Dendritic cell treated with granulocyte-macrophage colony-stimulating factor and Interleukin-4, amounts not matched to agents 40 ng/mL and 50 ng/mL, for 4 days (primary cell): ENCODE results near the gene ARRDC5.
A peak's percentile ranks its signal among the peaks of the same experiment; 100 is the strongest.

Source experiments
- H3K27ac Mint-ChIP-seq: one replicate; pipeline ENCODE4 v1.8.0; 2022; ENCODE audit warnings: mild to moderate bottlenecking, mixed read lengths
- H3K27me3 Mint-ChIP-seq: one replicate; pipeline ENCODE4 v1.8.0; 2022; ENCODE audit warnings: mild to moderate bottlenecking, mixed read lengths
- H3K36me3 Mint-ChIP-seq: one replicate; pipeline ENCODE4 v1.8.0; 2022; ENCODE audit warnings: low read depth, mixed read lengths
- H3K4me1 Mint-ChIP-seq: one replicate; pipeline ENCODE4 v1.8.0; 2022; ENCODE audit warnings: low read depth, mixed read lengths
- H3K4me3 Mint-ChIP-seq: one replicate; pipeline ENCODE4 v1.8.0; 2022; ENCODE audit warnings: mild to moderate bottlenecking, moderate library complexity, mixed read lengths
- H3K9me3 Mint-ChIP-seq: one replicate; pipeline ENCODE4 v1.8.0; 2022; ENCODE audit warnings: mixed read lengths
- intact Hi-C: fragments of 100-400 bp; cut with micrococcal nuclease; formaldehyde crosslinking; loops from one replicate; pipeline ENCODE4 v1.15.0; 2022

ARRDC5 gene

DNA sequence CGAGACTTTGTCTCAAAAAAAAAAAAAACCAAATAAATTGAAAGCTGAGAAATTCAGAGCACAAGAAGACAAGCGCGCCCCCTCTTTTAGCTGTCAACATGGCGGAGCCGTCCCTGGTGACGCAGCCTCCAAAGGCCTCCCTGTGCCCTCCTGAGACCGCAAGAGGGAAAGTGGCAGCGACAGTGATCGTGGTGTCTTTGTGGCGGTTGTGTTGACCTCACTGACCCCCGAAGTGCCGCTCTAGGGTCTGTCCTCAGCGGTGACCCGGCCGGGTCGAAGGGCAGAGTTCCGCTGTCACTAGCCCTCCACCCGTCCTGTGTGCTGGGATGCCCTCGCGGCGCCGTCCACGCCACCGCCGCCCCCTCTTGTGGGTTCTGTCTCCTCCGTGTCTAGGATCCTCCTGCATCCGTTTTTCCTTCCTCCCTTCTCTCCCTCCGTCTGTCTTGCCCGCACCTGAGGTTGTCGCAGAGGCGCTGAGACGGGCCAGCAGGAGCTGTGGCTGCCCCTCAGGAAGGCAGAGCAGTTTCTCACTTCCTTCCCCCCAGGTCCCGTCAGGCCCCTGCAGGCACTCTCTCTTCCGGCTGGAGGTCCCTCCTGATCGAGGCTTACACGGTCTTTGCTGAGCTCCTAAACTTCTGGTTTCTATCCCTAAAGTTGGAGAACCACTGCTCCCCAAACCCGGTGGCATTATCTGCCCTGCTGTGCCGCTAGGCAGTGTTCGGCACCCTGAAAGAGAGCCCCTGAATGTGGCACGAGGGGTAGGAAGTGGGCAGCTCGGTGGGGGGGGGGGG lies 13.8 kb upstream of the ARRDC5 start:
- no peaks in the 10 kb centered on the region for H3K9me3 Mint-ChIP-seq
- intact Hi-C loops = no loop called here
- peaks cover 28% of the 10 kb centered on the region for H3K36me3 Mint-ChIP-seq
- H3K4me3 Mint-ChIP-seq = peak overlapping the region; percentile 96
- H3K4me1 Mint-ChIP-seq = peaks cover 52% of the 10 kb centered on the region
- peak overlapping the region; percentile 95 for H3K27ac Mint-ChIP-seq
- no peaks in the 10 kb centered on the region for H3K27me3 Mint-ChIP-seq

DNA sequence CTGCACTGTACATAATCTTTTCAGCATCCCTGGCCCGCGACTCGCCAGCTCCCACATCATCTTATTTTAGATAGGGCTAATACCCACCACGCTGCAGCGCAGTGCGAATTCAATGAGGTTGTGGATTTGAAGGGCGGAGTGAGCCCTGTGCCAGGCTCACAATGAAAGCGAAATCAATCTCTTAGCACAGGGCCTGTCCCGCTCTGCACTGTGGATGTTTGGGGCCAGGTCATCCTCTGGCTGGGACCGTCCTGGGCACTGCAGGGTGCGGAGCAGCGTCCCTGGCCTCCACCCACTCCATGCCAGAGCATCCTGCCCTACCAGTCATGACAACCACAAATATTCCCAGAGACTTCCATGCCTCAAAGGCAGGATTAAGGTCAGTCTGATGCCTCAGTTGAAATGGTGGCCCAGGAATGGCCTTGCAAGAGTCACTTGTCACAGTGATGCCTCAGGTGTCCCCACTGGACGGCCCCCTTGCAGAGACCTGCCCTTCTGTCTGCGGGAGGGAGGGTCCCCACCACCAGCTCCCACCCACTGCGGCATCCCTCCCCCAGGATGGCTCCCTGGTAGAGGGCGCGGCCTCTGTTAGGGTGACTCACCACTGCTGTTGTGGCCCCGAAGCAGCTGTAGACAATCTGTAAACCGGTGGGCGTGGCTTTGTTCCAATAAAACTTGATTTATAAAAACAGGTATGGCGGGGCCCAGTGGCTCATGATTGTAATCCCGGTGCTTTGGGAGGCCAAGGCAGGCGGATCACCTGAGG lies 12.2 kb upstream of the ARRDC5 start:
- intact Hi-C loops = loop anchor here (5.0 kb wide), 3 partner anchors 52 to 183 kb away; partner anchors contain the start of gene KDM4B
- H3K4me3 Mint-ChIP-seq = peak overlapping the region; percentile 96
- H3K27ac Mint-ChIP-seq = peak overlapping the region; percentile 95
- H3K36me3 Mint-ChIP-seq = peaks cover 28% of the 10 kb centered on the region
- no peaks in the 10 kb centered on the region for H3K9me3 Mint-ChIP-seq
- no peaks in the 10 kb centered on the region for H3K27me3 Mint-ChIP-seq
- peaks cover 64% of the 10 kb centered on the region for H3K4me1 Mint-ChIP-seq

DNA sequence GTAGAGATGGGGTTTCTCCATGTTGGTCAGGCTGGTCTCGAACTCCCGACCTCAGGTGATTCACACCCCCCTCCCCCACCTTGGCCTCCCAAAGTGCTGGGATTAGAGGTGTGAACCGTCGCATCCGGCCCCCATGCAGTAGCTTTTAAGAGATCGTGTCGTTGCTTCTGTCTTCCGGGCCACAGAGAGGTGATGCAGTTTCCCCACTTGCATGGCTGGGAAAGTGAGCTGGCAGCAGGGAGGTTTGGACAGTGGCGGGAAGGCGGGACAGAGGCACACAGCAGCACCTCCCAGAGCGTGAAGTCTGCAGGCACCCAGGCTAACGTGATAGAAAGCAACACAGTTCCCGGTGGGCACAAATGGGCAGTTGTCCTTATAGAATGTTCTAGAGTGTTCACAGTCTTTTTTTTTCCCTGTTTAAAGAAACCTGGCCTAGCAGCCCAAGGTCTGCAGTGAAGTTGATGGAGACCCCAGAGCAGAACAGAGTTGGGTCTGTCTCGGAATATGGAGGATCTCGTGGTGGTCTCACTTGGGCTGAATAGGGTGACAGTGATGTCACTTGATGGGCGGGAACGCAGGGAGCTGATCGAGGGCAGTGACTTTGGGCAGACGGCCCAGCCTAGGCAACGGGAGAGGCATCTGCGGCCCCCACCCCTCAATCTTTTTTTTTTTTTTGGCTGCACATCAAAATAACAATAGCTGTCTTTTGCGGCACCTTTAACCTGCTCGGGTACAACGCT lies 11.5 kb upstream of the ARRDC5 start:
- Mint-ChIP-seq H3K27me3 (no peaks in the 10 kb centered on the region), H3K36me3 (peaks cover 28% of the 10 kb centered on the region), H3K4me1 (peaks cover 64% of the 10 kb centered on the region), H3K27ac (peak overlapping the region; percentile 95), H3K9me3 (no peaks in the 10 kb centered on the region), H3K4me3 (peak overlapping the region; percentile 96)
- intact Hi-C loops = loop anchor here (5.0 kb wide), 3 partner anchors 53 to 182 kb away; partner anchors contain the start of gene KDM4B

DNA sequence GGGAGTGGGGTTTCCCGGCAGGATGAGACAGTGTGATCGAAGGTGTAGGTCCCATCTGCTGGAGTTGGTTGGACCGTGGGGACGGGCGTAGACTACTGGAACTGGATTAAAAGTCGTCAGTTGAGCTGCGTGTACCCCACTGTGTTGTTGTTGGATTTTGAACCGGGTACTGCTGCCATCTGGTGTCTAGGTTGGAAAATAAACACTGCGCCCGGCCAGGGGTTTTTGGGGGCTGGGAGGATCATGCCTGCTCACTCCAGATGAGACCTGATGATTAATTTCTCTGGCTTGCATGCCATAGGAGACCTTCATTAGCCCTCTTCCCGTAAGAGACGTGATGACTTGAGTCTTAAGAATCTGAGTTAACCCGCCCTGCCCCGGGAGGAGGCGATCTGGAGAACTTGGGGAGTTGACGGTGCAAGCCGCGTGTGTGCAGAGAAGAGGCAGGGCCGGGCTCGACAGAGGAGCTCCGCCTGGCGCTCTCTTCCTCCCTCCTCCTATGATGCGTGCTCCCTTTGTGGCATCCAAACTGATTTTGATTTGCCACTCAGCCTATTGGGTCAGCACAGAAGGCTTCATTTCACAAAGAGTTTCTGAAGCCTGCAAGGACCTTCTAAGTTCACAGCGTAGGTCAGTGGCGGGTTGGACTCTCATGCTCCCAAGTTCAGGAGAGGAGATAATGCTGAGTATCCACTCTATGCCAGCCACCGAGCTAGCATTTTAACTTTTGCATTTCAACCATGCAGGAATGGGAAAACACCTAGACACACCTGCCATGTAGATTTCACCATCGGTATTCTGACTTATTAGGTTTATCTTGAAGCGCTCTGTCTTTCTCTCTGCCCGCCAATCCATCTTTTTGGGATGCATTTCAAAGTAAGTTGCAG lies 9.3 kb upstream of the ARRDC5 start:
- Mint-ChIP-seq H3K9me3 (no peaks in the 10 kb centered on the region), H3K4me1 (peaks cover 76% of the 10 kb centered on the region), H3K27ac (peak overlapping the region; percentile 73), H3K27me3 (no peaks in the 10 kb centered on the region), H3K4me3 (peak overlapping the region; percentile 73), H3K36me3 (peaks cover 30% of the 10 kb centered on the region)
- intact Hi-C loops = loop anchor here (1.0 to 5.0 kb wide), 5 partner anchors 40 to 180 kb away; partner anchors contain the start of gene KDM4B

DNA sequence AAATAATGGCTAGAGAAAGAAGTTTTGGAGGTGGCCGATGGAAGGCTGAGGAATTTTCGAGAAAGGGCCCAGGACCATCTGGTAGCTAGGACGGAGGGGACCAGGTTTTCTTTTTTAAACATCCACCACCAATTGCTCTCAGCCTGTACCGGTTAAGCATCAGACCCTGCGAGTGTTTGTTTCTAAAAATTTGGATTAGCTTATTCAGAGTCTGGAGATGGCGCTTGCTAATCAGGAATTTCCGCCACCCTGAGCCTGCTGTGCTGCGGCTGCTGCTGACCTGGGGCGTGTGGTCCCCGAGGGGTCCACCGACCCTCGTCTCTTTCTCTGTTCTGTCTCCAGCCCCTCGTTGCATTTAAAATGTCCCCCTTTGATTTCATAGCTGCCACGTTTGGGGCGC lies 8.6 kb upstream of the ARRDC5 start:
- Mint-ChIP-seq H3K9me3 (no peaks in the 10 kb centered on the region), H3K4me3 (peak overlapping the region; percentile 73), H3K4me1 (peaks cover 71% of the 10 kb centered on the region), H3K27ac (peak overlapping the region; percentile 73), H3K36me3 (peaks cover 31% of the 10 kb centered on the region), H3K27me3 (no peaks in the 10 kb centered on the region)
- intact Hi-C loops = loop anchor here (1.0 to 5.0 kb wide), 5 partner anchors 39 to 179 kb away; partner anchors contain the start of gene KDM4B

DNA sequence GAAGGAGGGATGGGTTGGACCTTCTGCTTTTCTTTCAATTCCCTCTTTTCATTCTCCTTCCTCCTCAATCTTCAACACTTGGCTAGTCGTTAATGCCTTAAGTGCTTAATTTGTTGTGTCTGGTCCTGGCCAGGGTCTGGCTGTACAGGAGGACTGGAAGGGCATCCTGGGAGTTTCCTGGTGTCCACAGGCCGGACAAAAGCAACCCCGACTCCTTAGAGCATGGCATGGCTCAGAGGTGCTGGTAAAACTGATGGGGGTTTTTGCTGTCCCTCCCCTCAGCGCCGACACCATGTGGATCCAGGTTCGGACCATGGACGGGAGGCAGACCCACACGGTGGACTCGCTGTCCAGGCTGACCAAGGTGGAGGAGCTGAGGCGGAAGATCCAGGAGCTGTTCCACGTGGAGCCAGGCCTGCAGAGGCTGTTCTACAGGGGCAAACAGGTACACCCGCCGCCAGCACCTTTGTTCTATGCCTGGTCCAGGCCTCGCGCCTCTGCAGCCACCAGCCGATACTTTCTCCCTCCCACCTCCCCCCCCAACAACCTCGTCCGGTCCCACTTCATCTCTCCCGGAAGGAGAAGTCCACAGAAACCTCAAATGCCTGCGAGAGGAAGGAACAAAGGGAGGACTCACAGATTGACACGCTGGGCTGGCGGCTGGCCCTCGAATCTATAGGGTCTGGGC lies 8.0 kb upstream of the ARRDC5 start:
- Mint-ChIP-seq H3K27me3 (no peaks in the 10 kb centered on the region), H3K4me1 (peaks cover 67% of the 10 kb centered on the region), H3K36me3 (peaks cover 34% of the 10 kb centered on the region), H3K4me3 (peak overlapping the region; percentile 73), H3K27ac (peak overlapping the region; percentile 73), H3K9me3 (no peaks in the 10 kb centered on the region)
- intact Hi-C loops = loop anchor here (1.0 to 5.0 kb wide), 5 partner anchors 38 to 178 kb away; partner anchors contain the start of gene KDM4B

DNA sequence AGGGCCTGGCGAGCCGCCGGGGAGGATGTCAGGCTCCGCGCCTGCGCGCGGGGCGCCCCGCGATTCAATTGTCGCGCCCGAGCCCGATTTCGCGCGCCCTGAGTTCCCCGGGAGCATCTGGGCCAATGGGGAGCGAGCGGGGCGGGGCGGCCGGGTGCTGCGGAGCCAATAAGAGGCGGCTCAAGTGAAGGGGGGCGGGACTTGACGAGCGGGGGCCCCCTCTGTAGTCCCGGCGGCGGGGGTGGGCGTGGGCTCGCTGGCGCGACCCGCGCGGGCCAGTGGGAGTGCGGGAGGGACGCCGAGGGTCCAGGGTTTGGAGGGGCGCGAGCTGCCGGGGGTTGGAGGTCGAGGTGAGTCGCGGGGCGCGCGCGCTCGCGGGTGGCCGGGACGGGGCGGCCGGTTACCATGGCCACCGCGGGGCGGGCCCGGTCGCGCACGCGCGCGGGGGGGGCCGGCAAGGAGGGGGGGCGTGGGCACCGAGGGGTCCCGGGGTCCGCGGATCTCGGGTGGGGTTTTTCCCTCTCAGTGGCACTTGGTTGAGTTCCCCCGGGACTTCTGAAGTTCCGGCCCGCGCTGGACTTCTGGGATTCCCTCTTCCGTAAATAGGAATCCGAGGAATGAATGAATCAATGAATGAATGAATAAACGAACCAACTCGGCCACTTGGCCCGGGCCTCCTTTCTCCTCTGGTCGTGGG lies 7.3 kb upstream of the ARRDC5 start:
- peak overlapping the region; percentile 73 for H3K4me3 Mint-ChIP-seq
- no peaks in the 10 kb centered on the region for H3K27me3 Mint-ChIP-seq
- H3K36me3 Mint-ChIP-seq = peaks cover 34% of the 10 kb centered on the region
- H3K9me3 Mint-ChIP-seq = no peaks in the 10 kb centered on the region
- H3K27ac Mint-ChIP-seq = peak overlapping the region; percentile 73
- peaks cover 60% of the 10 kb centered on the region for H3K4me1 Mint-ChIP-seq
- intact Hi-C loops = loop anchor here (2.0 to 5.0 kb wide), 4 partner anchors 57 to 178 kb away; partner anchors contain the start of gene KDM4B

DNA sequence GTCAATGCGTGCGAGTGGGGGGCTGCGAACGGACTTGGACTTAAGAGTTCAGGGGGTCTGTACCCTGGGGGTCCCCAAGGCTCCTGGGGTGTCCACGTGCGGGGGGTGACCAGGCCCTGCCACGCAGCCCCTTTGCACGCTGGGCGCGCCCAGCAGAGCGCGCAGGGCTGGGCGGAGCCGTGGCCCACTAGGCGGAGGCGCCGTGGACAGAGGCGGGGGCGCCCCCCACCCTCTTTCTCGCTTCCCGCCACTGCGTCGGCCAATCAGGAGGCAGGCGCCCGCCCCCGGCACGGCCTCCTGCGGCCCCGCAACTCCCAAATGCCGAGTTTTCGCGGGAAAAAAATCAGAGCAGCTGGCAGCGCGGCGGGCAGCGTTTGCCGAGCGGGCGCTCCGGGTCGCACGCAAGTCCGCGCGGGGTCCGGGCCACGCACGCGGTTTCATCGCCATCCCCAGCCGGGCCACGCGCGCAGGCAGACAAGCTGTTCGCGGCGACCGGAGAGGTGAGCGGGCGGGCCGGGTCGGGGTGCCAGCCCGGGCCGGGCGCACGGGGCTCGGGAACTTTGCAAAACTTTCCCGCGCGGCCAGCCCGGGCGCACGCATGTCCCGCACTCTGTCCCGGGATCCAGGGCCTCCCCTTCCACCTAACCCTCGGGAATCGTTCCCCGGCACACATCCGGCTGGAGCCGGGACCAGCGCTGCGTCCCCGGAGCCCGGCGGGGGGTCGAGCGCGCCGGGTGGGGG lies 6.6 kb upstream of the ARRDC5 start, which contains the start of gene UHRF1:
UHRF1 (plus strand) TSS at position 346 of the 741 bp plus-strand sequence. CDS start 1,385 bp downstream, outside the sequence.
- intact Hi-C loops = no loop called here
- Mint-ChIP-seq H3K9me3 (no peaks in the 10 kb centered on the region), H3K27me3 (no peaks in the 10 kb centered on the region), H3K4me3 (peak within 1 kb of the TSS; percentile 73), H3K4me1 (peaks cover 53% of the 10 kb centered on the region), H3K36me3 (peaks cover 31% of the 10 kb centered on the region), H3K27ac (peak within 1 kb of the TSS; percentile 73)

DNA sequence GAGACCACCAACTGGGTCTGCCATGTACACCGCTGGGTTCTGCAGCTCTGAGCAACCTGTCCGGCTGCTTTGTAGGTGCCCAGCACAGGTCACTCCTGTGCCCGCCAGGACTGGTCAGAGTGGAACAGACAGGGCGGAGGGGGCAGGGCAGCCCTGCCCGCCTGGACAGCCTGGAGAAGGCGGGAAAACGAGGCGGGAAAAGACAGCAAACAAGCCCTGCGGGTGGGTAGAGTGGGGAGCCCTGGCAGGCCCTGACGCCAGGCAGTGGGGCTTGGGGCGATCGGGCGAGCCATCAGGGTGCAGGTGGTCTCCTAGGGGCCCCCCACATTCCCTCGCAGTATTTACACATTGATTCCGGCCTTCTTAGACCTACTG lies 6.1 kb upstream of the ARRDC5 start:
- H3K27ac Mint-ChIP-seq = no peak overlapping the region
- peak overlapping the region; percentile 73 for H3K4me3 Mint-ChIP-seq
- peaks cover 25% of the 10 kb centered on the region for H3K36me3 Mint-ChIP-seq
- intact Hi-C loops = no loop called here
- H3K9me3 Mint-ChIP-seq = no peaks in the 10 kb centered on the region
- H3K4me1 Mint-ChIP-seq = peaks cover 47% of the 10 kb centered on the region
- no peaks in the 10 kb centered on the region for H3K27me3 Mint-ChIP-seq

DNA sequence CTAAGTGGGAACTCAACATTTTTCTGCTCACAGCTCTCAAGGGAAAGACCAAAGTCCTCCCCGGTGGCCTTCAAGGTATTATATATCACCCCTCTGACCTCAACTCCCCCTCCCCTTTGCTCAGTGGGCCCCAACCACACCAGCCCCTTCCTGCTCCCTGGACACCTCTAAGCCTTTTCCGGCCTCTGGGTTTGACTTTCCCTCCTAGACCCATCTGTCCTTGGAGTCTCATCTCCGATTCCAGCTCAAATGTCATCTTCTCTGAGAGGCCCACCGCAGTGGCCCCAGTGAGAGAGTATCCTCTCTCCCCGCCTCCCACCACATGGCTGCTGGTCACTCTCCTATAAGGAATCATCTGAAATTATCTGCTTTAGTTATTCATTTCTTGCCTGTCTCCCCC lies 5.7 kb upstream of the ARRDC5 start:
- Mint-ChIP-seq H3K4me1 (peaks cover 43% of the 10 kb centered on the region), H3K36me3 (peaks cover 21% of the 10 kb centered on the region), H3K27ac (no peak overlapping the region), H3K4me3 (peak overlapping the region; percentile 7), H3K9me3 (no peaks in the 10 kb centered on the region), H3K27me3 (no peaks in the 10 kb centered on the region)
- intact Hi-C loops = no loop called here

DNA sequence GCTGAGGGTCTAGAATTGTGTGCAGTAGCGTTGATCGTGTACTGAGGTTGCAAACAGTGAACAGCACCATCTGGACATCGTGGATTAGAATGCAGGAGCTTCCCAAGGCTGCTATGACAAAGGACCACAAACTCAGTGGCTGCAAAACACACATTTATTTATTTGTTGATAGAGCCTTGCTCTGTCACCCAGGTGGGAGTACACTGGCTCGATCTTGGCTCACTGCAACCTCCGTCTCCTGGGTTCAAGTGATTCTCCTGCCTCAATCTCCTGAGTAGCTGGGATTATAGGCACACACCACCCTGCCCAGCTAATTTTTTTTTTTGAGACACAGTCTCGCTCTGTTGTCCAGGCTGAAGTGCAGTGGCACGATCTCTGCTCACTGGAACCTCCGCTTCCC lies 4.3 kb upstream of the ARRDC5 start:
- Mint-ChIP-seq H3K27ac (no peak overlapping the region), H3K27me3 (no peaks in the 10 kb centered on the region), H3K36me3 (peaks cover 13% of the 10 kb centered on the region), H3K9me3 (no peaks in the 10 kb centered on the region), H3K4me1 (peaks cover 36% of the 10 kb centered on the region), H3K4me3 (no peak overlapping the region)
- intact Hi-C loops = no loop called here
